Ovary (tissue), 3 donors: ENCODE data around the gene TRPV3.

Source experiments
- EP300 ChIP-seq: sonication (generic); formaldehyde crosslinking; IDR thresholded peaks from one replicate; pipeline ENCODE4 v1.6.1; 2017; ENCODE audit warnings: antibody characterized with exemption
- POLR2A ChIP-seq: fragments of 450-650 bp; IDR thresholded peaks from one replicate; pipeline ENCODE4 v1.6.1; 2017; ENCODE audit warnings: antibody characterized with exemption, mild to moderate bottlenecking, moderate library complexity
- TF ChIP-seq, protein P1 (sequence below), 3 donors: fragments of 450-650 bp in 2 of 3; fragments of 200-600 bp in 1 of 3; IDR thresholded peaks; one replicate each; pipeline versions ENCODE4 v1.5.1 to v1.8.0; 2016 to 2022; ENCODE audit warnings: antibody characterized with exemption in 3 of 3, mild to moderate bottlenecking in 1 of 3
- donor health status: DM: no; HTN: no; CAD: no.

DNA sequence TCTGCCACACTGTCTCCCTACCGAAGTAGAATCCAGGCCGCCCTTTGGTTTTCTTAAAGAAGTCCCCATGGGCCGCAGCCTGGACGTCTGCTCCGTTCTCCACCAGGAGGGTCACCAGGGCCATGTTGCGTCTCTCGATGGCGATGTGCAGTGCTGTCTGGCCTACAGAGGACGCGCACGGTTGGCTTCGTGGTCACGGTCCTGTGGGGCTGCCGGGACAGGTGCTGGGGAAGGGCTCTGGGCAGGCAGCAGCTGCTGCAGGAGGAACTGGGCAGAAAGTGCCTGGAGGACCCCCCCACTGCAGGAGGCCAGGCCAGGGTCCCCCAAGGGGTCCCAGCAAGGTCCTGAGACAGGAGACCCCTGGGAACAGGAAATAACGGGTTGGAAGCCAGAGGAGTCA lies 32.6 kb upstream of the TRPV3 start:
- TF ChIP-seq, protein P1, sequence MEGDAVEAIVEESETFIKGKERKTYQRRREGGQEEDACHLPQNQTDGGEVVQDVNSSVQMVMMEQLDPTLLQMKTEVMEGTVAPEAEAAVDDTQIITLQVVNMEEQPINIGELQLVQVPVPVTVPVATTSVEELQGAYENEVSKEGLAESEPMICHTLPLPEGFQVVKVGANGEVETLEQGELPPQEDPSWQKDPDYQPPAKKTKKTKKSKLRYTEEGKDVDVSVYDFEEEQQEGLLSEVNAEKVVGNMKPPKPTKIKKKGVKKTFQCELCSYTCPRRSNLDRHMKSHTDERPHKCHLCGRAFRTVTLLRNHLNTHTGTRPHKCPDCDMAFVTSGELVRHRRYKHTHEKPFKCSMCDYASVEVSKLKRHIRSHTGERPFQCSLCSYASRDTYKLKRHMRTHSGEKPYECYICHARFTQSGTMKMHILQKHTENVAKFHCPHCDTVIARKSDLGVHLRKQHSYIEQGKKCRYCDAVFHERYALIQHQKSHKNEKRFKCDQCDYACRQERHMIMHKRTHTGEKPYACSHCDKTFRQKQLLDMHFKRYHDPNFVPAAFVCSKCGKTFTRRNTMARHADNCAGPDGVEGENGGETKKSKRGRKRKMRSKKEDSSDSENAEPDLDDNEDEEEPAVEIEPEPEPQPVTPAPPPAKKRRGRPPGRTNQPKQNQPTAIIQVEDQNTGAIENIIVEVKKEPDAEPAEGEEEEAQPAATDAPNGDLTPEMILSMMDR (IDR thresholded peaks at IDR 0.05), result no peak
- TF ChIP-seq POLR2A (no peak), EP300 (no peak)
